HepG2 (cell line): ENCODE data around the gene TP53TG5. TPM values are rescaled to one million over a fixed set of nuclear protein-coding genes. Genes with fewer than 3 reads are reported as not detected.
A peak's percentile ranks its signal among the peaks of the same experiment; 100 is the strongest.

Experiments used
- ATF7-NPFF ChIP-seq: sonication (generic); formaldehyde crosslinking; IDR thresholded peaks from 2 replicates; pipeline ENCODE4 v1.8.1; 2023; ENCODE audit warnings: mild to moderate bottlenecking, low read depth, missing genetic modification reagents, moderate library complexity
- BRD4 ChIP-seq: sonication (generic); formaldehyde crosslinking; IDR thresholded peaks from 2 replicates; pipeline ENCODE4 v1.4.0; 2020; ENCODE audit warnings: missing genetic modification reagents
- CBFB ChIP-seq: sonication (generic); formaldehyde crosslinking; IDR thresholded peaks from 2 replicates; pipeline ENCODE4 v1.4.0; 2020; ENCODE audit warnings: missing genetic modification reagents
- CENPX ChIP-seq: sonication (generic); formaldehyde crosslinking; IDR thresholded peaks from 2 replicates; pipeline ENCODE4 v1.9.0; 2021; ENCODE audit warnings: mild to moderate bottlenecking, missing genetic modification reagents, moderate library complexity
- E2F5 ChIP-seq: sonication (generic); formaldehyde crosslinking; conservative IDR thresholded peaks from 2 replicates; pipeline ENCODE4 v1.4.0; 2020; ENCODE audit warnings: missing genetic modification reagents
- GFI1 ChIP-seq: sonication (generic); formaldehyde crosslinking; IDR thresholded peaks from 2 replicates; pipeline ENCODE4 v1.5.0; 2020; ENCODE audit warnings: missing genetic modification reagents, mild to moderate bottlenecking, borderline replicate concordance
- HNRNPL ChIP-seq: fragments of 200-400 bp; formaldehyde crosslinking; IDR thresholded peaks from 2 replicates; pipeline ENCODE4 v1.6.1; 2017; ENCODE audit warnings: mild to moderate bottlenecking, low read depth, low read length
- HOXA9 ChIP-seq: sonication (generic); formaldehyde crosslinking; IDR thresholded peaks from 2 replicates; pipeline ENCODE4 v1.8.1; 2022; ENCODE audit warnings: missing genetic modification reagents, mild to moderate bottlenecking, moderate library complexity, borderline replicate concordance
- JUN ChIP-seq: sonication (generic); formaldehyde crosslinking; IDR thresholded peaks from 2 replicates; pipeline ENCODE4 v1.4.0; 2020; ENCODE audit warnings: mild to moderate bottlenecking, missing genetic modification reagents
- MAFG ChIP-seq: sonication (generic); formaldehyde crosslinking; IDR thresholded peaks from 2 replicates; pipeline ENCODE4 v1.5.1; 2020; ENCODE audit warnings: mild to moderate bottlenecking, missing genetic modification reagents
- MTA3 ChIP-seq: sonication (generic); formaldehyde crosslinking; IDR thresholded peaks from 2 replicates; pipeline ENCODE4 v1.4.0; 2020; ENCODE audit warnings: missing genetic modification reagents
- MYNN ChIP-seq: sonication (generic); formaldehyde crosslinking; IDR thresholded peaks from 2 replicates; pipeline ENCODE4 v1.4.0; 2020; ENCODE audit warnings: mild to moderate bottlenecking, low read depth, missing genetic modification reagents
- SATB2 ChIP-seq: sonication (generic); formaldehyde crosslinking; IDR thresholded peaks from 2 replicates; pipeline ENCODE4 v1.5.0; 2020; ENCODE audit warnings: missing genetic modification reagents
- SOX6 ChIP-seq, 2 experiments: fragments of 450-650 bp in 1 of 2; sonication (generic) in 1 of 2; formaldehyde crosslinking in 1 of 2; IDR thresholded peaks; 2 replicates each; pipeline versions ENCODE4 v1.4.0 to v1.6.1; 2017 to 2020; ENCODE audit warnings: antibody characterized with exemption in 1 of 2, mild to moderate bottlenecking in 1 of 2, missing genetic modification reagents in 1 of 2
- ZFAT ChIP-seq: sonication (generic); formaldehyde crosslinking; conservative IDR thresholded peaks from 2 replicates; pipeline ENCODE4 v1.8.1; 2023; ENCODE audit warnings: missing genetic modification reagents, inconsistent platforms
- ZNF616 ChIP-seq: sonication (generic); formaldehyde crosslinking; IDR thresholded peaks from 2 replicates; pipeline ENCODE4 v1.5.0; 2020; ENCODE audit warnings: low read depth, mild to moderate bottlenecking, missing genetic modification reagents
- ZNF878 ChIP-seq: sonication (generic); formaldehyde crosslinking; IDR thresholded peaks from 2 replicates; pipeline ENCODE4 v1.8.1; 2023; ENCODE audit warnings: mild to moderate bottlenecking, missing genetic modification reagents, moderate library complexity
- ZSCAN31 ChIP-seq: sonication (generic); formaldehyde crosslinking; IDR thresholded peaks from 2 replicates; pipeline ENCODE4 v1.5.0; 2020; ENCODE audit warnings: low read depth, mild to moderate bottlenecking, missing genetic modification reagents
- polyA plus RNA-seq, 8 experiments: library from polyadenylated mRNA; depleted of rRNA in 3 of 8; stranded (reverse) in 7 of 8; unstranded in 1 of 8; fragments of >200 nt; fragmentation: Illumina TruSeq in 4 of 8; extraction: Trizol in 4 of 8; gene quantifications; 2 replicates each; pipeline versions ENCODE4 v1.2.1 to v1.2.3, GENCODE V29; 2011 to 2016; ENCODE audit warnings: low read depth in 4 of 8, missing spikeins in 1 of 8, mixed read lengths in 1 of 8; ENCODE audit not compliant: insufficient read depth in 1 of 8
- total RNA-seq, 5 experiments: library from RNA; depleted of rRNA; stranded (reverse); fragments of >200 nt; fragmentation: Illumina TruSeq; extraction: Trizol; gene quantifications; 2 replicates each; pipeline ENCODE4 v1.2.3, GENCODE V29; 2016; ENCODE audit warnings: low read depth in 1 of 5
- TF ChIP-seq, protein P1 (sequence below): sonication (generic); formaldehyde crosslinking; conservative IDR thresholded peaks from 2 replicates; pipeline ENCODE4 v1.4.0; 2020; ENCODE audit warnings: missing genetic modification reagents
- TF ChIP-seq, protein P2 (sequence below): sonication (generic); formaldehyde crosslinking; IDR thresholded peaks from 2 replicates; pipeline ENCODE4 v1.4.0; 2020; ENCODE audit warnings: mild to moderate bottlenecking, missing genetic modification reagents

The TP53TG5 gene
- total and polyA plus RNA-seq, 2 of the 13 experiments (the other 11 are each of a cell fraction or from before 2014, with no cell fraction given), result 0.11 TPM; not detected in 1

GRCh38 chr20:45322952-45323383 is 55.2 kb downstream of the TP53TG5 start (continued):
- TF ChIP-seq HNRNPL, result no peak
- TF ChIP-seq MTA3 (CRISPR knock-in tag), result no peak
- TF ChIP-seq GFI1, result no peak
- no peak for TF ChIP-seq JUN (CRISPR knock-in tag)
- TF ChIP-seq SATB2 (CRISPR knock-in tag), result no peak
- TF ChIP-seq BRD4 (CRISPR knock-in tag), result no peak
- TF ChIP-seq ZFAT, result no peak
- 0 out of 2 replicates have a peak, but pooled peaks have one; percentile 33 for TF ChIP-seq ATF7-NPFF (CRISPR knock-in tag)
- no peak for TF ChIP-seq CENPX (CRISPR knock-in tag)
- TF ChIP-seq ZNF616, result no peak
- TF ChIP-seq MAFG (CRISPR knock-in tag), result no peak
- no peak for TF ChIP-seq ZNF878 (CRISPR knock-in tag)
- no peak for TF ChIP-seq ZSCAN31 (CRISPR knock-in tag)
- TF ChIP-seq CBFB, result 0 out of 2 replicates have a peak, but pooled peaks have one; percentile 46
- TF ChIP-seq, protein P1, sequence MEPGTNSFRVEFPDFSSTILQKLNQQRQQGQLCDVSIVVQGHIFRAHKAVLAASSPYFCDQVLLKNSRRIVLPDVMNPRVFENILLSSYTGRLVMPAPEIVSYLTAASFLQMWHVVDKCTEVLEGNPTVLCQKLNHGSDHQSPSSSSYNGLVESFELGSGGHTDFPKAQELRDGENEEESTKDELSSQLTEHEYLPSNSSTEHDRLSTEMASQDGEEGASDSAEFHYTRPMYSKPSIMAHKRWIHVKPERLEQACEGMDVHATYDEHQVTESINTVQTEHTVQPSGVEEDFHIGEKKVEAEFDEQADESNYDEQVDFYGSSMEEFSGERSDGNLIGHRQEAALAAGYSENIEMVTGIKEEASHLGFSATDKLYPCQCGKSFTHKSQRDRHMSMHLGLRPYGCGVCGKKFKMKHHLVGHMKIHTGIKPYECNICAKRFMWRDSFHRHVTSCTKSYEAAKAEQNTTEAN, result no peak
- no peak for TF ChIP-seq E2F5 (CRISPR knock-in tag)
- peak; percentile 54; the same call in 1 of the 2 replicates for TF ChIP-seq MYNN (CRISPR knock-in tag)
- TF ChIP-seq, protein P2, sequence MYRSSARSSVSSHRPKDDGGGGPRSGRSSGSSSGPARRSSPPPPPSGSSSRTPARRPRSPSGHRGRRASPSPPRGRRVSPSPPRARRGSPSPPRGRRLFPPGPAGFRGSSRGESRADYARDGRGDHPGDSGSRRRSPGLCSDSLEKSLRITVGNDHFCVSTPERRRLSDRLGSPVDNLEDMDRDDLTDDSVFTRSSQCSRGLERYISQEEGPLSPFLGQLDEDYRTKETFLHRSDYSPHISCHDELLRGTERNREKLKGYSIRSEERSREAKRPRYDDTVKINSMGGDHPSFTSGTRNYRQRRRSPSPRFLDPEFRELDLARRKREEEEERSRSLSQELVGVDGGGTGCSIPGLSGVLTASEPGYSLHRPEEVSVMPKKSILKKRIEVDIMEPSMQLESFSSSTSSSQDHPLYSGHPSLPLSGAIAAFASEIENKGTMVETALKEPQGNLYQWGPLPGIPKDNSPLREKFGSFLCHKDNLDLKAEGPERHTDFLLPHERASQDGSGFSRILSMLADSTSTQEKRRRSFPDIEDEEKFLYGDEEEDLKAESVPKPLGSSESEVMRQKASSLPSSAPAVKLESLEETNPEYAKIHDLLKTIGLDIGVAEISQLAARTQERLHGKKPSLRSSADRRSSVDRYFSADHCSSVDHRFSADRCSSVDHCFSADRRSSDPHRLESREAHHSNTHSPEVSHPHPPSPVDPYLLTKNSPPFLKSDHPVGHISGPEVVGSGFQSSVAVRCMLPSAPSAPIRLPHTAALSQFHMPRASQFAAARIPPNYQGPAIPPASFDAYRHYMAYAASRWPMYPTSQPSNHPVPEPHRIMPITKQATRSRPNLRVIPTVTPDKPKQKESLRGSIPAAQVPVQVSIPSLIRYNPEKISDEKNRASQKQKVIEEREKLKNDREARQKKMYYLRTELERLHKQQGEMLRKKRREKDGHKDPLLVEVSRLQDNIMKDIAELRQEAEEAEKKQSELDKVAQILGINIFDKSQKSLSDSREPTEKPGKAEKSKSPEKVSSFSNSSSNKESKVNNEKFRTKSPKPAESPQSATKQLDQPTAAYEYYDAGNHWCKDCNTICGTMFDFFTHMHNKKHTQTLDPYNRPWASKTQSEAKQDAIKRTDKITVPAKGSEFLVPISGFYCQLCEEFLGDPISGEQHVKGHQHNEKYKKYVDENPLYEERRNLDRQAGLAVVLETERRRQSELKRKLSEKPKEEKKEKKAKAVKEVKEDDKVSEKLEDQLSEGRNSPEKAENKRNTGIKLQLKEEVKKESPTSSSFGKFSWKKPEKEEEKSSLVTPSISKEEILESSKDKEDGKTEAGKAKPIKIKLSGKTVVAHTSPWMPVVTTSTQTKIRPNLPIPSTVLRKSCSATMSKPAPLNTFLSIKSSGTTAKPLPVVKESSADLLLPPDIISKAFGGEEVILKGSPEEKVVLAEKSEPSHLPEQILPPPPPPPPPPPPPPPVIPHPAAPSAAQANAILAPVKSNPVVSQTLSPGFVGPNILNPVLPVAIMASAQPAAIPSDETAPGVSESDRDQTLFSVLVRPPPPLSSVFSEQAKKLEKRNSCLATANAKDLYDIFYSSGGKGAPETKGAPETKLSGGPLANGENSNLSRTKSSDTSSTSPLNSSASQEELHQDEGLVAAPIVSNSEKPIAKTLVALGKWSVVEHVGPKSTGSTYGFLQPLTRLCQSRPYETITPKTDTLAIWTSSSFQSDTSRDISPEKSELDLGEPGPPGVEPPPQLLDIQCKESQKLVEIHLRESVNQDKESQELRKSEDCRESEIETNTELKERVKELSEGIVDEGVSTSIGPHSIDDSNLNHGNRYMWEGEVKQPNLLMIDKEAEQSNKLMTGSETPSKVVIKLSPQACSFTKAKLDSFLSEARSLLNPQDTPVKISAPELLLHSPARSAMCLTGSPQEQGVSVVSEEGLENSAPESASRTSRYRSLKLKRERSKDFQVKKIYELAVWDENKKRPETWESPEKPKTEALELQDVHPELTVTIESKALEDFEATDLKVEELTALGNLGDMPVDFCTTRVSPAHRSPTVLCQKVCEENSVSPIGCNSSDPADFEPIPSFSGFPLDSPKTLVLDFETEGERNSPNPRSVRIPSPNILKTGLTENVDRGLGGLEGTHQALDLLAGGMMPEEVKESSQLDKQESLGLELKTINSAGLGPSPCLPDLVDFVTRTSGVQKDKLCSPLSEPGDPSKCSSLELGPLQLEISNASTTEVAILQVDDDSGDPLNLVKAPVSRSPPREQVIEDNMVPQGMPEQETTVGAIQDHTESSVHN (CRISPR knock-in tag), result 0 out of 2 replicates have a peak, but pooled peaks have one; percentile 13
- no peak for TF ChIP-seq SOX6 (IDR thresholded peaks at IDR 0.05)
- no peak for TF ChIP-seq SOX6 (CRISPR knock-in tag; IDR thresholded peaks at IDR 0.05)
- TF ChIP-seq HOXA9 (CRISPR knock-in tag), result no peak
